Measurements from ENCODE around the gene SLC6A13. TPM values are rescaled to one million over a fixed set of nuclear protein-coding genes. Genes with fewer than 3 reads are reported as not detected.
"Not testable (repeated sequence)": the region's sequence is repeated elsewhere in the genome, so short reads cannot be mapped to it uniquely, and the experiment has no call there.

Gene SLC6A13
- total RNA-seq, 1 experiment from 2014 or later = not detected

GRCh38 chr12:236445-236844, 26.2 kb downstream of the SLC6A13 start:
- Histone ChIP-seq H3K4me1 (ENCODE audit: low read length) (peaks cover 5% of the 10 kb centered on the region; the same call in 1 of the 2 replicates), H2AFZ (ENCODE audit: low read length) (no peak overlapping the region), H3K79me2 (ENCODE audit: low read length) (no peaks in the 10 kb centered on the region), H3K4me2 (ENCODE audit: low read depth, low read length, poor library complexity, severe bottlenecking) (no peak overlapping the region), H4K20me1 (ENCODE audit: insufficient read depth, low read depth, low read length) (no peaks in the 10 kb centered on the region), H3K4me3 (ENCODE audit: low read length) (no peak overlapping the region), H3K9me3 (ENCODE audit: low read length) (no peaks in the 10 kb centered on the region), H3K36me3 (ENCODE audit: insufficient read depth, low read length) (no peaks in the 10 kb centered on the region), H3K27ac (ENCODE audit: low read length) (no peak overlapping the region), H3K27me3 (ENCODE audit: low read length) (no peaks in the 10 kb centered on the region), H3K9ac (ENCODE audit: low read length) (no peak overlapping the region), H3K9me2 (replicated peaks; ENCODE audit: insufficient read depth, low read length) (no peaks in the 10 kb centered on the region)
- no peak for DNase-seq

DNA sequence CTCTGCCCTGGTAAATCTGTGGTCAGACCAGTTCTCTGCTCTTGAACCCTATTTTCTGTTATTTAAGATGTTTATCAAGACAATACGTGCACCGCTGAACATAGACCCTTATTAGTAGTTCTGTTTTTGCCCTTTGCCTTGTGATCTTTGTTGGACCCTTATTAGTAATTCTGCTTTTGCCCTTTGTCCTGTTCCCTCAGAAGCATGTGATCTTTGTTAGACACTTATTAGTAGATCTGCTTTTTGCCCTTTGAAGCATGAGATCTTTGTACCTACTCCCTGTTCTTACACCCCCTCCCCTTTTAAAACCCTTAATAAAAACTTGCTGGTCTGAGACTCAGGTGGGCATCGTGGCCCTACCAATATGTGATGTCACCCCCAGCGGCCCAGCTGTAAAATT, 26.7 kb downstream of the SLC6A13 start:
- not testable (repeated sequence) for H3K4me1 ChIP-seq (ENCODE audit: low read length); H3K4me3 ChIP-seq (ENCODE audit: low read length); H3K27ac ChIP-seq (ENCODE audit: low read length); H3K9ac ChIP-seq (ENCODE audit: low read length); H3K9me3 ChIP-seq (ENCODE audit: low read length); H2AFZ ChIP-seq (ENCODE audit: low read length); H3K9me2 ChIP-seq (replicated peaks; ENCODE audit: insufficient read depth, low read length); H3K79me2 ChIP-seq (ENCODE audit: low read length); H3K36me3 ChIP-seq (ENCODE audit: insufficient read depth, low read length); H4K20me1 ChIP-seq (ENCODE audit: insufficient read depth, low read depth, low read length); H3K27me3 ChIP-seq (ENCODE audit: low read length); H3K4me2 ChIP-seq (ENCODE audit: low read depth, low read length, poor library complexity, severe bottlenecking); DNase-seq

DNA sequence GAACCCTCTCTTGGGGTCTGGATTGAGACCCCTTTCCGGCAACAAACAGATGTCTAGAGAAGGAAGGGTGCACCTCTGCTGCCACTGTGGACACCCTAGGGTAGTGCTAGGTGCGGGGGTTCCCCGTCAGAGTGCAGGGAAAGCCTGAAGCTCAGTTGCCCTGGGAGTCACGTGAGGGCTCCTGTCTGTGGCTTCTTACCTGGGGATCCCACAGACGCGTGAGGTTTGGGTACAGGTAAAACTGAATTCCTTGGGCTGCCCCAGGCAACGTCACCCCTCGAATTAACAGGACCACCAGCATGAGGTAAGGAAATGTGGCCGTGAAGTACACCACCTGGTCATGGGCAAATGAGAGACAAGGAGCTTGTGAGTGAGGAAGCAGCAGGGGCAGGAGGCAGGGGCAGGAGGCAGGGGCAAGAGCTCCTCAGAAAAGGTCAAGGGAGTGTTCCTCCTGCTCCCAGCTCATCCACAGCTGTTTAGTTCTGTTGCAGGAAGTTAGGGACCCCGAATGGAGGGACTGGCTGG, 27.7 kb downstream of the SLC6A13 start:
- H4K20me1 ChIP-seq (ENCODE audit: insufficient read depth, low read depth, low read length) = no peaks in the 10 kb centered on the region
- no peaks in the 10 kb centered on the region for H3K79me2 ChIP-seq (ENCODE audit: low read length)
- no peaks in the 10 kb centered on the region for H3K36me3 ChIP-seq (ENCODE audit: insufficient read depth, low read length)
- no peaks in the 10 kb centered on the region for H3K9me3 ChIP-seq (ENCODE audit: low read length)
- no peak for DNase-seq
- peaks cover 5% of the 10 kb centered on the region; the same call in 1 of the 2 replicates for H3K4me1 ChIP-seq (ENCODE audit: low read length)
- H3K27ac ChIP-seq (ENCODE audit: low read length) = no peak overlapping the region
- no peaks in the 10 kb centered on the region for H3K9me2 ChIP-seq (replicated peaks; ENCODE audit: insufficient read depth, low read length)
- H3K9ac ChIP-seq (ENCODE audit: low read length) = no peak overlapping the region
- H3K4me3 ChIP-seq (ENCODE audit: low read length) = no peak overlapping the region
- H2AFZ ChIP-seq (ENCODE audit: low read length) = no peak overlapping the region
- no peaks in the 10 kb centered on the region for H3K27me3 ChIP-seq (ENCODE audit: low read length)
- H3K4me2 ChIP-seq (ENCODE audit: low read depth, low read length, poor library complexity, severe bottlenecking) = no peak overlapping the region

GRCh38 chr12:234019-234418, 28.6 kb downstream of the SLC6A13 start:
- Histone ChIP-seq H3K27me3 (ENCODE audit: low read length) (no peaks in the 10 kb centered on the region), H3K4me1 (ENCODE audit: low read length) (peaks cover 5% of the 10 kb centered on the region; the same call in 1 of the 2 replicates), H4K20me1 (ENCODE audit: insufficient read depth, low read depth, low read length) (no peaks in the 10 kb centered on the region), H2AFZ (ENCODE audit: low read length) (no peak overlapping the region), H3K79me2 (ENCODE audit: low read length) (no peaks in the 10 kb centered on the region), H3K27ac (ENCODE audit: low read length) (no peak overlapping the region), H3K9ac (ENCODE audit: low read length) (no peak overlapping the region), H3K4me3 (ENCODE audit: low read length) (no peak overlapping the region), H3K4me2 (ENCODE audit: low read depth, low read length, poor library complexity, severe bottlenecking) (no peak overlapping the region), H3K9me2 (replicated peaks; ENCODE audit: insufficient read depth, low read length) (no peaks in the 10 kb centered on the region), H3K9me3 (ENCODE audit: low read length) (no peaks in the 10 kb centered on the region), H3K36me3 (ENCODE audit: insufficient read depth, low read length) (no peaks in the 10 kb centered on the region)
- DNase-seq = no peak

- Histone ChIP-seq H3K9ac (ENCODE audit: low read length) (no peak overlapping the region), H3K79me2 (ENCODE audit: low read length) (no peaks in the 10 kb centered on the region), H3K4me3 (ENCODE audit: low read length) (no peak overlapping the region), H3K27me3 (ENCODE audit: low read length) (no peaks in the 10 kb centered on the region), H3K9me2 (replicated peaks; ENCODE audit: insufficient read depth, low read length) (no peaks in the 10 kb centered on the region), H3K9me3 (ENCODE audit: low read length) (no peaks in the 10 kb centered on the region), H3K4me2 (ENCODE audit: low read depth, low read length, poor library complexity, severe bottlenecking) (no peak overlapping the region), H3K36me3 (ENCODE audit: insufficient read depth, low read length) (no peaks in the 10 kb centered on the region), H3K4me1 (ENCODE audit: low read length) (peaks cover 5% of the 10 kb centered on the region; the same call in 1 of the 2 replicates), H3K27ac (ENCODE audit: low read length) (no peak overlapping the region), H4K20me1 (ENCODE audit: insufficient read depth, low read depth, low read length) (no peaks in the 10 kb centered on the region), H2AFZ (ENCODE audit: low read length) (no peak overlapping the region)
- peak; percentile 56 for DNase-seq
These were observed 29.0 kb downstream of the SLC6A13 start for GRCh38 chr12:233615-233968.

GRCh38 chr12:232731-233614, 29.7 kb downstream of the SLC6A13 start:
- Histone ChIP-seq H3K9ac (ENCODE audit: low read length) (no peak overlapping the region), H3K9me3 (ENCODE audit: low read length) (no peaks in the 10 kb centered on the region), H3K27me3 (ENCODE audit: low read length) (no peaks in the 10 kb centered on the region), H3K9me2 (replicated peaks; ENCODE audit: insufficient read depth, low read length) (no peaks in the 10 kb centered on the region), H3K27ac (ENCODE audit: low read length) (no peak overlapping the region), H3K4me2 (ENCODE audit: low read depth, low read length, poor library complexity, severe bottlenecking) (no peak overlapping the region), H4K20me1 (ENCODE audit: insufficient read depth, low read depth, low read length) (no peaks in the 10 kb centered on the region), H3K79me2 (ENCODE audit: low read length) (no peaks in the 10 kb centered on the region), H3K4me3 (ENCODE audit: low read length) (no peak overlapping the region), H2AFZ (ENCODE audit: low read length) (no peak overlapping the region), H3K36me3 (ENCODE audit: insufficient read depth, low read length) (no peaks in the 10 kb centered on the region), H3K4me1 (ENCODE audit: low read length) (peaks cover 5% of the 10 kb centered on the region; the same call in 1 of the 2 replicates)
- DNase-seq = no peak

DNA sequence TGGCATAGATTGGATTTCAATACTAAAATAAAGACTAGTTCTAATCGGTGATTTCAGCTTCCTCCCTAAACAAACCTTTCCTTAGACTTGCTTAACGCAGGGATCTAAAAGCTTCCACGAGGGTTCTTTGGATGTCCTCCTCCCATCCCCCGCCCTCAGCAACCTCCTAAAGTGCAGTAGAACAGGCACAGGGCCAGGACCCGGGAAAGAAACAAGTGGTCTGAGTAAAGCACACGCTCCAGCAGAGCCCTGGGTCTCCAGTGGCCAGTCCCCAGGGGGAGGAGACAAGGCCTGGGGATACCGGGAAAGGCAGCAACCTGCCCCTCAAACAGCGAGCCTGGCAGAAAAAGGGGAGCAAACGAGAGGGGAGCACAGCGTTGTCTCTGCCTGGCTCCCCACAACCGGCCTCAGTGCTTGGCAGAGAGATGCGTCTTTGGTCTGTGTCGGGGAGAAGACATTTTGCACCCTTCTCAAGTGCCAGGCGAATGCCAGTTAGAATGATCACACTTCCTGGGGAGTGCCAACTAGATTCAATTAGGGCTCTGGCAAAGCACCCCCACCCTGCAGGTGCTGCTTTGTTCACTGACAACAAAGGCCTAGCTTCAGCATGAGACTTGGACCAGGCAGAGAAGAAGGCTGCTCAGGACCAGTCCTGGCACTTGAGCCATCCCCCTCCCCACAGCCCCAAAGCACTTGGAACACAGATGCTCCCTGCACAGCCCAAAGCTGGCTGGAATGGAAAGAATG, 31.5 kb downstream of the SLC6A13 start:
- Histone ChIP-seq H4K20me1 (ENCODE audit: insufficient read depth, low read depth, low read length) (no peaks in the 10 kb centered on the region), H3K4me3 (ENCODE audit: low read length) (no peak overlapping the region), H3K36me3 (ENCODE audit: insufficient read depth, low read length) (no peaks in the 10 kb centered on the region), H2AFZ (ENCODE audit: low read length) (no peak overlapping the region), H3K79me2 (ENCODE audit: low read length) (no peaks in the 10 kb centered on the region), H3K9ac (ENCODE audit: low read length) (no peak overlapping the region), H3K4me1 (ENCODE audit: low read length) (peaks cover 5% of the 10 kb centered on the region; the same call in 1 of the 2 replicates), H3K4me2 (ENCODE audit: low read depth, low read length, poor library complexity, severe bottlenecking) (no peak overlapping the region), H3K9me2 (replicated peaks; ENCODE audit: insufficient read depth, low read length) (no peaks in the 10 kb centered on the region), H3K27me3 (ENCODE audit: low read length) (no peaks in the 10 kb centered on the region), H3K9me3 (ENCODE audit: low read length) (no peaks in the 10 kb centered on the region), H3K27ac (ENCODE audit: low read length) (no peak overlapping the region)
- no peak for DNase-seq

All from Karpas-422 (cell line).